Coronary artery (tissue), 2 donors: Measurements from ENCODE around the gene SH3GL2.

Experiments used
- DNase-seq: peaks from one replicate; pipeline ENCODE4 v3.0.0-alpha.2; 2017; ENCODE audit warnings: low spot score
- H3K27ac ChIP-seq, 2 donors: fragments of 200-600 bp; sonication (generic); one replicate each; pipeline ENCODE4 v1.5.1; 2016 to 2019
- H3K4me3 ChIP-seq: fragments of 200-600 bp; sonication (generic); 2 replicates; pipeline ENCODE4 v1.5.1; 2016; ENCODE audit warnings: mild to moderate bottlenecking, moderate library complexity
- TF ChIP-seq, protein P1 (sequence below): fragments of 200-600 bp; sonication (generic); IDR thresholded peaks from one replicate; pipeline ENCODE4 v1.5.1; 2019; ENCODE audit warnings: antibody characterized with exemption

SH3GL2 gene

DNA sequence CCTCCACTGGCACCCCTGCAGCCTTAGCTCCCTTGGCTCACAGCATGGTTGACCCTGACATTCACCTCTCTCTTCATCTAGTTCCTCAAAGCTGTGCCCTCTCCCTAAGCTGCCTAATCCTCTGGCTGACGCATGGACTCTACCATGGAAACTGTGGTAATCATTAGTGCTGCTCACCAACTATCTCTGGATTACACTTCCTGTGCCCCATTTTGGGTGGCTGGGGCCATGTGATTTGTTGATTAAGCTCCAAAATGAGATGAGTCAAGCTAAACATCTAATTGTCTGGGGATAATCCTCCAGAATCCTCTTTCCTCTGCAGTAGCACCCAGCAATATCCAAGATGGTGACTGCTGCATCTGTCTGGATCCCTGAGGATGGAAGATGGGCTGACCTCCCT lies 264.4 kb downstream of the SH3GL2 start:
- DNase-seq = no peak
- Histone ChIP-seq H3K27ac (no peak overlapping the region), H3K4me3 (no peak overlapping the region)
- TF ChIP-seq, protein P1, sequence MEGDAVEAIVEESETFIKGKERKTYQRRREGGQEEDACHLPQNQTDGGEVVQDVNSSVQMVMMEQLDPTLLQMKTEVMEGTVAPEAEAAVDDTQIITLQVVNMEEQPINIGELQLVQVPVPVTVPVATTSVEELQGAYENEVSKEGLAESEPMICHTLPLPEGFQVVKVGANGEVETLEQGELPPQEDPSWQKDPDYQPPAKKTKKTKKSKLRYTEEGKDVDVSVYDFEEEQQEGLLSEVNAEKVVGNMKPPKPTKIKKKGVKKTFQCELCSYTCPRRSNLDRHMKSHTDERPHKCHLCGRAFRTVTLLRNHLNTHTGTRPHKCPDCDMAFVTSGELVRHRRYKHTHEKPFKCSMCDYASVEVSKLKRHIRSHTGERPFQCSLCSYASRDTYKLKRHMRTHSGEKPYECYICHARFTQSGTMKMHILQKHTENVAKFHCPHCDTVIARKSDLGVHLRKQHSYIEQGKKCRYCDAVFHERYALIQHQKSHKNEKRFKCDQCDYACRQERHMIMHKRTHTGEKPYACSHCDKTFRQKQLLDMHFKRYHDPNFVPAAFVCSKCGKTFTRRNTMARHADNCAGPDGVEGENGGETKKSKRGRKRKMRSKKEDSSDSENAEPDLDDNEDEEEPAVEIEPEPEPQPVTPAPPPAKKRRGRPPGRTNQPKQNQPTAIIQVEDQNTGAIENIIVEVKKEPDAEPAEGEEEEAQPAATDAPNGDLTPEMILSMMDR = no peak
